Subcutaneous abdominal adipose tissue (tissue), 5 donors: Measurements from ENCODE around the gene LGR4.

ENCODE experiments used
- H3K27ac ChIP-seq: one replicate; pipeline ENCODE4 v1.7.0; 2013; ENCODE audit warnings: low read depth, mild to moderate bottlenecking, inconsistent platforms, low read length, moderate library complexity
- H3K27me3 ChIP-seq, 5 donors: one replicate each; pipeline ENCODE4 v1.7.0; 2013; ENCODE audit warnings: low read length in 5 of 5, inconsistent platforms in 1 of 5; ENCODE audit not compliant: control insufficient read depth in 5 of 5, insufficient read depth in 4 of 5
- H3K36me3 ChIP-seq, 5 donors: one replicate each; pipeline ENCODE4 v1.7.0; 2013; ENCODE audit warnings: low read length in 5 of 5; ENCODE audit not compliant: control insufficient read depth in 5 of 5, insufficient read depth in 5 of 5
- H3K4me1 ChIP-seq, 5 donors: one replicate each; pipeline ENCODE4 v1.7.0; 2013; ENCODE audit warnings: low read length in 5 of 5, mild to moderate bottlenecking in 3 of 5, moderate library complexity in 1 of 5; ENCODE audit not compliant: control insufficient read depth in 5 of 5, insufficient read depth in 5 of 5
- H3K4me3 ChIP-seq, 5 donors: one replicate each; pipeline ENCODE4 v1.7.0; 2013; ENCODE audit warnings: low read length in 5 of 5, low read depth in 1 of 5
- H3K9ac ChIP-seq, 5 donors: one replicate each; pipeline ENCODE4 v1.7.0; 2013; ENCODE audit warnings: low read length in 5 of 5, mild to moderate bottlenecking in 4 of 5, moderate library complexity in 3 of 5
- H3K9me3 ChIP-seq, 5 donors: one replicate each; pipeline ENCODE4 v1.7.0; 2013; ENCODE audit warnings: low read length in 5 of 5; ENCODE audit not compliant: control insufficient read depth in 5 of 5
- donor health status: healthy.
- donor health status: healthy.
- donor health status: healthy.
- donor health status: healthy.
- donor health status: healthy.

The LGR4 gene

DNA sequence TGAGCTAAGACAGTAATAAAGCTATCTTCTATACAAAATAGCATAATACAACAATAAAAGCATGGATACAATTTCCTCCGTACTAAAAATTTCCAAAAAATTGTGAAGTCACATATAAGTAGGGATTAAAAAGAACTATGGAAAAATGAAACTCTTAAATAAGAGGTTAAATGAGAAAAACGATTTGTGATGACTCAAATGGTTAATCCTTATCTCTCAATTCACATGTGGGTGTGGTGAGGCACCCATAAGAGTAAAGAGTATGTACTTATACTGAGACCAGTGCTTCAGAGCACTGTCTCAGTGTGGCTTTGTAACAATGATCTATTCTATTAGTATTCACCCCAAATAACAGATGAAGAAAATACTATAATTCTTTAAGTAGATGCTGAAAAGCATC, 84.6 kb downstream of the LGR4 start:
- Histone ChIP-seq H3K9me3 (no peaks in the 10 kb centered on the region), H3K4me1 (no peaks in the 10 kb centered on the region), H3K27ac (no peak overlapping the region), H3K9ac (no peak overlapping the region), H3K27me3 (no peaks in the 10 kb centered on the region), H3K4me3 (no peak overlapping the region), H3K36me3 (peaks cover 0 to 10% (median 8%) of the 10 kb centered on the region in 5 donors)

DNA sequence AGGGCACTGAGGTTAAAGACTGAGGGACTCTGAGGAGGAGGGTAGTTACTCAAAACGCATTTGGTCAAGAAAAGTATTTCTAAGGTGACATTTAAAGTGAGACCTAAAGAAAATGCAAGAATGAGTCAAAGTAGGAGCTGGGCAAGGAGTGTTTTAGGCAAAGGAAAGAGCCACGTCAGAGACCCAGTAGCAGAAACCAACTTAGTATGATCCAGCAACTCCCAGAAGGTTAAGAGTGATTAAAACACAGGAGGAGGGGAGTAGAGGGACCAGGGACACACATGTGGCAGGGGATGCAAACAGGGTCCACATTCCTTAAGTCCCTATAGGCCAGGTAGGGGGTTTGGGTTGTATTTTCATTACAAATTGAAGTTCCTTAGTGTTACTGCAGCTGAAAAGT, 85.2 kb downstream of the LGR4 start:
- Histone ChIP-seq H3K4me1 (no peaks in the 10 kb centered on the region), H3K27me3 (no peaks in the 10 kb centered on the region), H3K27ac (no peak overlapping the region), H3K9ac (no peak overlapping the region), H3K9me3 (no peaks in the 10 kb centered on the region), H3K4me3 (no peak overlapping the region), H3K36me3 (peaks cover 0 to 10% (median 8%) of the 10 kb centered on the region in 5 donors)

GRCh38 chr11:27386181-27386845, 86.3 kb downstream of the LGR4 start:
- no peaks in the 10 kb centered on the region for H3K9me3 ChIP-seq
- no peak overlapping the region for H3K4me3 ChIP-seq
- H3K9ac ChIP-seq = no peak overlapping the region
- H3K27ac ChIP-seq = no peak overlapping the region
- peaks cover 0 to 17% (median 13%) of the 10 kb centered on the region in 5 donors for H3K36me3 ChIP-seq
- no peaks in the 10 kb centered on the region for H3K4me1 ChIP-seq
- no peaks in the 10 kb centered on the region for H3K27me3 ChIP-seq

DNA sequence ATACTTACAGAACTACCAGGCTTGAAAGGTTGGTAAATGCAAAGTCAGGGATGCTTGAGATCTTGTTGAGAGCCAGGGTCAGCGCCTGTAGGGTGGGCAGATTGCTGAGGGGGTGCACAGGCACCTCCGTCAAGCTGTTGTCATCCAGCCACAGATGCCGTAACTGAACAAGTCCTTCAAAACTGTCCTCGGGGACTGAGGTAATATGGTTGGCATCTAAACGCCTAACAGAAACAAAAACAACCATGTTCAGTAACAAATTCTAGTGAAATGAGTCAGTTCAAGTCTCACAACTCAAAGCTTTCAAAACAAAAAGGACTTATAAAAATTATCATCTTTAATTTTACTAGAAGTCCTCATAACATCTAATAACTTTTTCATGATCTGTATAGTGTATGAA, 87.3 kb downstream of the LGR4 start:
- Histone ChIP-seq H3K27me3 (no peaks in the 10 kb centered on the region), H3K4me3 (no peak overlapping the region), H3K9me3 (no peaks in the 10 kb centered on the region), H3K27ac (no peak overlapping the region), H3K4me1 (no peaks in the 10 kb centered on the region), H3K9ac (no peak overlapping the region), H3K36me3 (peaks cover 0 to 21% (median 15%) of the 10 kb centered on the region in 5 donors)

GRCh38 chr11:27384227-27384626, 88.4 kb downstream of the LGR4 start:
- no peaks in the 10 kb centered on the region for H3K9me3 ChIP-seq
- no peaks in the 10 kb centered on the region for H3K27me3 ChIP-seq
- no peak overlapping the region for H3K9ac ChIP-seq
- H3K27ac ChIP-seq = no peak overlapping the region
- H3K36me3 ChIP-seq = peaks cover 0 to 29% (median 24%) of the 10 kb centered on the region in 5 donors
- H3K4me3 ChIP-seq = no peak overlapping the region
- no peaks in the 10 kb centered on the region for H3K4me1 ChIP-seq

DNA sequence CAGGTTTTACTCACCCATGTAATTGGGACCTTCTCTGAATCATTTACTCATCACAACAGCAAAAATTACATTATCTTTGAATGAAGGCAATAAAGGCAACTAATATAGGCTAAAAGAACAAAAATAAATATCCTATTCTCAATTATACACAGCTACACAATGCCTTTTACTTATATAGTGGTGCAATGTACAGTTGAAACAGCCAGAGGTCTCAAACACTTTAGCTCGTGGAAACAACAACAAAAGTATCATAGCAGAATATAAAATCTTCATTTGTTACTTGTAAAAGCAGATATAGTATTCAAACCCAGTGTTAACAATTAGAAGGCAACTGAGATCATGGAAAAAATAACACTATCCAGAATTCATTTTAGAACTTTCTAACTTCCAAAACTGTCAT, 88.9 kb downstream of the LGR4 start:
- Histone ChIP-seq H3K9me3 (no peaks in the 10 kb centered on the region), H3K36me3 (peaks cover 3 to 33% (median 28%) of the 10 kb centered on the region in 5 donors), H3K27ac (no peak overlapping the region), H3K4me1 (no peaks in the 10 kb centered on the region), H3K27me3 (no peaks in the 10 kb centered on the region), H3K9ac (no peak overlapping the region), H3K4me3 (no peak overlapping the region)

DNA sequence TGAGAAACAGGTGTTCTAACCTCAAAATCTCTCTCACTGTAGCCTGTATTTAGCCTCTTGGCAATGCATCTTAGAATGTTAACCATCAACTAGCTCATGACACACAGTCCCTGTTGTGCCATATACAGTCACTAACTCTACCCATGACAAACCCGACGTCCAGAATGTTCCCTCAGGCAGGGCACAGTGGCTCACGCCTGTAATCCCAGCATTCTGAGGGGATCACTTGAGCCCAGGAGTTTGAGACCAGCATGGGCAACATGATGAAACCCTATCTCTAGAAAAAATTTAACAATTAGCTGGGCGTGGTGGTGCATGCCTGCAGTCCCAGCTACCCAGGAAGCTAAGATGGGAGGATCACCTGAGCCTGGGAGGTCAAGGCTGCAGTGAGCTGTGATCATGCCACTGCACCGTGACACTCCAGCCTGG, 91.3 kb downstream of the LGR4 start:
- Histone ChIP-seq H3K36me3 (peaks cover 3 to 41% (median 38%) of the 10 kb centered on the region in 5 donors), H3K9me3 (no peaks in the 10 kb centered on the region), H3K27ac (no peak overlapping the region), H3K27me3 (no peaks in the 10 kb centered on the region), H3K4me3 (no peak overlapping the region), H3K4me1 (no peaks in the 10 kb centered on the region), H3K9ac (no peak overlapping the region)

DNA sequence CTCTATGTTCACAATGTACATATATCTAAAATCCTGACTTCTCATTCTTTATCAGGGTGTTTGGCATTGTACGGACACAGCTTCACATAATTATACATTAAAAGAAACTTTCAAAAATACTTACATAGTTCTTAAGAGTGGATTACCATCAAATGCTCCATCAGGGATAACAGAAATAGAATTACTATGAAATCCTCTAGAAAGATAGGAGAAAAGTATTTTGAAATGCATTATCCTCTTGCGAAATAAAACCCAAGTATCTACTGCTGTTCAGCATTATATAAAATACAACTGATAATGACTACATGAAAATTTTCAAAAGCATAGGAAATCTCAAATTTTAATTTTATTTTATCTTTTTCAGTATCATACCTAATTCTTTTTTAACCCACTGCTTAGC, 91.8 kb downstream of the LGR4 start:
- Histone ChIP-seq H3K27me3 (no peaks in the 10 kb centered on the region), H3K9me3 (no peaks in the 10 kb centered on the region), H3K4me1 (no peaks in the 10 kb centered on the region), H3K36me3 (peaks cover 3 to 43% (median 39%) of the 10 kb centered on the region in 5 donors), H3K4me3 (no peak overlapping the region), H3K9ac (no peak overlapping the region), H3K27ac (no peak overlapping the region)

DNA sequence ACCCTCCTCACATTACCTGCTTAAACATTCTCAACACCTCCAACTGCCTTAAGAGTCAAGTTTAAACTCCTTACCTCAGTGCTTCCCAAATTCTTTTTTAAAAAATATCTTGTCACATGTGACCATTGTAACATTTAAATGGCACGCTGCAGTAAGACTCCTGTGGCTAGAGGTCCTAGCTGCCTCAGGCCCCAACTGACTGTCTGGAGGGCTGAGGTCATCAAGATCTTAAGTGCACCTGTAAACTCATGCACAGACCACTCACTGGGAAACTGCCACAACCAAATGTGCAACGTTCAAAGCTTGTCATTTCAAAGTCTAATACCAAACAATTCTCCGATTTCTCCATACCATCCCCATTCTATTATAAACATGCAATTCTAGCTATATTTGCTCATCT, 93.1 kb downstream of the LGR4 start:
- H3K9me3 ChIP-seq = no peaks in the 10 kb centered on the region
- no peaks in the 10 kb centered on the region for H3K4me1 ChIP-seq

GRCh38 chr11:27375370-27375769, 97.2 kb downstream of the LGR4 start:
- H3K4me3 ChIP-seq = no peak overlapping the region
- H3K27ac ChIP-seq = no peak overlapping the region
- H3K4me1 ChIP-seq = no peaks in the 10 kb centered on the region
- H3K9me3 ChIP-seq = no peaks in the 10 kb centered on the region
- no peaks in the 10 kb centered on the region for H3K27me3 ChIP-seq
- no peak overlapping the region for H3K9ac ChIP-seq
- peaks cover 12 to 62% (median 51%) of the 10 kb centered on the region in 5 donors for H3K36me3 ChIP-seq

More for the DNA sequence above, 93.1 kb downstream of the LGR4 start:
- Histone ChIP-seq H3K4me3 (no peak overlapping the region), H3K36me3 (peaks cover 7 to 46% (median 35%) of the 10 kb centered on the region in 5 donors), H3K27ac (no peak overlapping the region), H3K27me3 (no peaks in the 10 kb centered on the region), H3K9ac (no peak overlapping the region)
